ENCODE measurements around the gene CDK5RAP2. TPM values are rescaled to one million over a fixed set of nuclear protein-coding genes. Genes with fewer than 3 reads are reported as not detected.
A peak's percentile ranks its signal among the peaks of the same experiment; 100 is the strongest.
"Not testable (repeated sequence)": the region's sequence is repeated elsewhere in the genome, so short reads cannot be mapped to it uniquely, and the experiment has no call there.

CDK5RAP2 gene
- total RNA-seq (40.8 and 48.6 TPM in 2 replicates), polyA plus RNA-seq (17.7 and 38.4 TPM in 2 replicates), polyA minus RNA-seq (ENCODE audit: low replicate concordance) (11.5 and 39.2 TPM in 2 replicates)
- 16.1 and 27.6 TPM in 2 replicates for polyA plus RNA-seq (2012)

GRCh38 chr9:120580051-120580896 is at the start of gene CDK5RAP2:
Gene CDK5RAP2, minus strand, starts transcription at chr9:120580167. Its CDS starts 189 bp downstream, at chr9:120579978.
- H4K20me1 ChIP-seq (ENCODE audit: control insufficient read depth, extremely low read depth, insufficient read depth, low read length): no peaks in the 10 kb centered on the region
- peak within 1 kb of the TSS; percentile 99 for H2AFZ ChIP-seq (ENCODE audit: low read length)
- peak within 1 kb of the TSS; percentile 59 for H3K4me2 ChIP-seq (ENCODE audit: extremely low read depth, insufficient read depth, low read length)
- no peaks in the 10 kb centered on the region for H3K36me3 ChIP-seq (ENCODE audit: control insufficient read depth, insufficient read depth, low read length)
- DNase-seq (ENCODE audit: low read depth in 2 of 2): peak; percentile 98
- peaks cover 29% of the 10 kb centered on the region for H3K79me2 ChIP-seq (ENCODE audit: control insufficient read depth, insufficient read depth, low read length)
- H3K9ac ChIP-seq (ENCODE audit: insufficient read depth, low read length): peak within 1 kb of the TSS; percentile 76
- H3K4me3 ChIP-seq (replicated peaks in 1 of 4; ENCODE audit: control extremely low read depth in 1 of 4, insufficient read depth in 1 of 4, low read depth in 3 of 4, low read length in 4 of 4): peak within 1 kb of the TSS; percentile 62 to 99 (median 86)
- peak within 1 kb of the TSS; percentile 81 for H3K27ac ChIP-seq (ENCODE audit: insufficient read depth, low read length)
- no peak for TF ChIP-seq CTCF (conservative IDR thresholded peaks at IDR 0.05 in 1 of 2, IDR thresholded peaks at IDR 0.05 in 1 of 2; ENCODE audit: low read depth in 1 of 2, low read length in 2 of 2)
- TF ChIP-seq EZH2 (IDR thresholded peaks at IDR 0.05; ENCODE audit: low read length, missing control alignments): no peak
- peaks cover 3% of the 10 kb centered on the region for H3K4me1 ChIP-seq (ENCODE audit: control insufficient read depth, extremely low read depth, insufficient read depth, low read length)
- H3K27me3 ChIP-seq (ENCODE audit: control insufficient read depth, insufficient read depth, low read length): no peaks in the 10 kb centered on the region
- H3K9me3 ChIP-seq (ENCODE audit: control insufficient read depth, insufficient read depth, low read depth, low read length): no peaks in the 10 kb centered on the region

- DNase-seq (ENCODE audit: low read depth in 2 of 2): peak in 1 of 2 donors; percentile 62
- H3K27ac ChIP-seq (ENCODE audit: insufficient read depth, low read length): not testable (repeated sequence)
These were observed 49.0 kb upstream of the CDK5RAP2 start for GRCh38 chr9:120628925-120629497.

GRCh38 chr9:120628207-120628924 is 48.4 kb upstream of the CDK5RAP2 start:
- Histone ChIP-seq H3K36me3 (ENCODE audit: control insufficient read depth, insufficient read depth, low read length) (no peaks in the 10 kb centered on the region), H3K9me3 (ENCODE audit: control insufficient read depth, insufficient read depth, low read depth, low read length) (no peaks in the 10 kb centered on the region), H3K9ac (ENCODE audit: insufficient read depth, low read length) (no peak overlapping the region), H3K4me1 (ENCODE audit: control insufficient read depth, extremely low read depth, insufficient read depth, low read length) (no peaks in the 10 kb centered on the region), H3K27me3 (ENCODE audit: control insufficient read depth, insufficient read depth, low read length) (no peaks in the 10 kb centered on the region), H3K27ac (ENCODE audit: insufficient read depth, low read length) (no peak overlapping the region), H4K20me1 (ENCODE audit: control insufficient read depth, extremely low read depth, insufficient read depth, low read length) (no peaks in the 10 kb centered on the region), H2AFZ (ENCODE audit: low read length) (no peak overlapping the region), H3K79me2 (ENCODE audit: control insufficient read depth, insufficient read depth, low read length) (no peaks in the 10 kb centered on the region), H3K4me2 (ENCODE audit: extremely low read depth, insufficient read depth, low read length) (no peak overlapping the region), H3K4me3 (replicated peaks in 1 of 4; ENCODE audit: control extremely low read depth in 1 of 4, insufficient read depth in 1 of 4, low read depth in 3 of 4, low read length in 4 of 4) (no peak overlapping the region)
- DNase-seq (ENCODE audit: low read depth in 2 of 2): no peak
- no peak for TF ChIP-seq EZH2 (IDR thresholded peaks at IDR 0.05; ENCODE audit: low read length, missing control alignments)
- no peak for TF ChIP-seq CTCF (conservative IDR thresholded peaks at IDR 0.05 in 1 of 2, IDR thresholded peaks at IDR 0.05 in 1 of 2; ENCODE audit: low read depth in 1 of 2, low read length in 2 of 2)

More at GRCh38 chr9:120628925-120629497, 49.0 kb upstream of the CDK5RAP2 start:
- not testable (repeated sequence) for H3K79me2 ChIP-seq (ENCODE audit: control insufficient read depth, insufficient read depth, low read length); H3K4me1 ChIP-seq (ENCODE audit: control insufficient read depth, extremely low read depth, insufficient read depth, low read length); H3K9ac ChIP-seq (ENCODE audit: insufficient read depth, low read length); H3K36me3 ChIP-seq (ENCODE audit: control insufficient read depth, insufficient read depth, low read length); H4K20me1 ChIP-seq (ENCODE audit: control insufficient read depth, extremely low read depth, insufficient read depth, low read length); H3K4me2 ChIP-seq (ENCODE audit: extremely low read depth, insufficient read depth, low read length); H3K9me3 ChIP-seq (ENCODE audit: control insufficient read depth, insufficient read depth, low read depth, low read length); H3K4me3 ChIP-seq (replicated peaks in 1 of 4; ENCODE audit: control extremely low read depth in 1 of 4, insufficient read depth in 1 of 4, low read depth in 3 of 4, low read length in 4 of 4); H3K27me3 ChIP-seq (ENCODE audit: control insufficient read depth, insufficient read depth, low read length); H2AFZ ChIP-seq (ENCODE audit: low read length)

Measured in fibroblast of lung (primary cell).